ENCODE data around the gene PPP2R2C. TPM values are rescaled to one million over a fixed set of nuclear protein-coding genes. Genes with fewer than 3 reads are reported as not detected.

The PPP2R2C gene
- total and polyA plus RNA-seq, 2 donors (not counting 1 experiment from before 2014, with no cell fraction given): 0.10 to 0.17 TPM

DNA sequence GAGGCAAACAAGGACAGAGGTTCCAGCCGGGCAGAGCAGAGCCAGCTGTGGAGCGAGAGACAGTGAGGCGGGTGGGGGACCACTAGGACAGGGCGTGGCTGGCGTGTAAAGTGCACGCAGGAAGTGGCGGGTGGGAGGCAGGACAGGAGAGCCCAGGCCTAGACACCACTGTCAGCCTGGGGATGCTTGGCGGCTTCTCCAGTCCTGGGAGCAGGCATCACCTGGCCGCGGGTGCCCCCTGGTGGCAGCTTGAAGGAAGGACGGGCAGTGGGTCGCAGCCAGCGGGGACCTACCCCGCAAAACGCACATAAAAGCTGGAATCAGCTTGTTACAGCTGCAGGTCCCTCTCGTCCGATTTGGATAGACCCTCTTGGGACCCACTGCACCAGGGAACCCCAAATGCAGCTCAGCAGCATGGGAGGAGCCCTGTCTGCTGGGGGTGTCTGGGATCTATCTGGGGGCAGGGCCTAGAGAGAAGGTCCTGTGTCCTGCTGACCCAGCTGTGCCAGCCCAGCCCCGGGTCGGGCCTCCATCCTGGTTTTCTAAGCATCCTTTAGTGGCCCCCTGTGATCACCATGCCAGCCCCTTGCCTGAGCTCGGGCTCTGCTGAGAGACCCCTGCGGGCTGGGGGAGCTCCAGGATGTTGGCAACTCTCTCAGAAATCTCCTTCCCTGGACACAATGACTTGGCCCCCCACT lies 145.0 kb downstream of the PPP2R2C start:
- Histone ChIP-seq H3K9me3 (ENCODE audit: control insufficient read depth, insufficient read depth, low read depth, low read length) (no peaks in the 10 kb centered on the region), H3K4me1 (ENCODE audit: control insufficient read depth, extremely low read depth, insufficient read depth, low read length) (no peaks in the 10 kb centered on the region), H4K20me1 (ENCODE audit: control insufficient read depth, extremely low read depth, insufficient read depth, low read length) (no peaks in the 10 kb centered on the region), H3K9ac (ENCODE audit: insufficient read depth, low read length) (no peak overlapping the region), H3K27ac (ENCODE audit: insufficient read depth, low read length) (no peak overlapping the region), H3K36me3 (ENCODE audit: control insufficient read depth, insufficient read depth, low read length) (no peaks in the 10 kb centered on the region), H2AFZ (ENCODE audit: low read length) (no peak overlapping the region), H3K79me2 (ENCODE audit: control insufficient read depth, insufficient read depth, low read length) (no peaks in the 10 kb centered on the region), H3K27me3 (ENCODE audit: control insufficient read depth, insufficient read depth, low read length) (no peaks in the 10 kb centered on the region), H3K4me2 (ENCODE audit: extremely low read depth, insufficient read depth, low read length) (no peak overlapping the region), H3K4me3 (replicated peaks in 1 of 4; ENCODE audit: control extremely low read depth in 1 of 4, insufficient read depth in 1 of 4, low read depth in 3 of 4, low read length in 4 of 4) (no peak overlapping the region)
- no peak for TF ChIP-seq EZH2 (IDR thresholded peaks at IDR 0.05; ENCODE audit: low read length, missing control alignments)
- TF ChIP-seq, protein P1, sequence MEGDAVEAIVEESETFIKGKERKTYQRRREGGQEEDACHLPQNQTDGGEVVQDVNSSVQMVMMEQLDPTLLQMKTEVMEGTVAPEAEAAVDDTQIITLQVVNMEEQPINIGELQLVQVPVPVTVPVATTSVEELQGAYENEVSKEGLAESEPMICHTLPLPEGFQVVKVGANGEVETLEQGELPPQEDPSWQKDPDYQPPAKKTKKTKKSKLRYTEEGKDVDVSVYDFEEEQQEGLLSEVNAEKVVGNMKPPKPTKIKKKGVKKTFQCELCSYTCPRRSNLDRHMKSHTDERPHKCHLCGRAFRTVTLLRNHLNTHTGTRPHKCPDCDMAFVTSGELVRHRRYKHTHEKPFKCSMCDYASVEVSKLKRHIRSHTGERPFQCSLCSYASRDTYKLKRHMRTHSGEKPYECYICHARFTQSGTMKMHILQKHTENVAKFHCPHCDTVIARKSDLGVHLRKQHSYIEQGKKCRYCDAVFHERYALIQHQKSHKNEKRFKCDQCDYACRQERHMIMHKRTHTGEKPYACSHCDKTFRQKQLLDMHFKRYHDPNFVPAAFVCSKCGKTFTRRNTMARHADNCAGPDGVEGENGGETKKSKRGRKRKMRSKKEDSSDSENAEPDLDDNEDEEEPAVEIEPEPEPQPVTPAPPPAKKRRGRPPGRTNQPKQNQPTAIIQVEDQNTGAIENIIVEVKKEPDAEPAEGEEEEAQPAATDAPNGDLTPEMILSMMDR (conservative IDR thresholded peaks at IDR 0.05 in 1 of 2, IDR thresholded peaks at IDR 0.05 in 1 of 2; ENCODE audit: low read depth in 1 of 2, low read length in 2 of 2): peak; percentile 87 to 92
- peak; percentile 35 to 65 for DNase-seq (ENCODE audit: low read depth in 2 of 2)

DNA sequence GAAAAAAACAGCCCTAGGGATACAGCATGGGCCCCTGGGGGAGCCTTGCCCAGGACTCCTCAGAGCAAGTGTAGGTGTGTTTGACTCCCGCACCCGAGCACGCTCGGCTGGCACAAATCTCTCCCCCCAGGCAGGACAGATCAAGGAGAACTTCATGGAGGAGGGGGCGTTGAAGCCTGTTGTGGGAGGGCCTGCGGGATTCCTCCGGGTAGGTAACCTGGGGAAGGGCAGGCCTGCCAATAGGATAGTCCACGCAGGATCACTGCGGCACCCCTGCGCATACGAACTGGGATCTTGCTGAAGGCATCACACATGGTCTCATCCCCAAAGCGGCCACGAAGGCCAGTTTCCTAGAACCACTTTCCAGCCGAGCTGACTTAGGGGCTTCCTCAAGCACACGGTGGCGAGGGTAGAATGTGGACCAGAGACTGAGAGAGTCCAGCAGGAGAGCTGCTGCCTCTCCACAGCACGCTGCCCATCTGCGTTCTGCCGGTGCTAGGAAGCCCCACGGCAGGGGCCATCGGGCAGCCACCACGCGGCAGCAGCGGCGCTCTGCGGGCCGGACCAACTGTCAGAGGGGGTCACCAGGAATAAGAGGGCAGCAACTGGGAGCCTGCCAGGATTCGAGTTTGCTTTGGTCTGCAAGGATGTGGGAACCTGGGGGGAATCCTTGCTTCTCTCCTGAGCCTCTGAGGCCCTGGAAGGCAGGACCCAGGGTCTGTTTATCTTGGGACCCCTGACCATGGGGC lies 145.9 kb downstream of the PPP2R2C start:
- H2AFZ ChIP-seq (ENCODE audit: low read length): no peak overlapping the region
- H3K4me3 ChIP-seq (replicated peaks in 1 of 4; ENCODE audit: control extremely low read depth in 1 of 4, insufficient read depth in 1 of 4, low read depth in 3 of 4, low read length in 4 of 4): no peak overlapping the region
- H3K9ac ChIP-seq (ENCODE audit: insufficient read depth, low read length): no peak overlapping the region
- no peaks in the 10 kb centered on the region for H3K79me2 ChIP-seq (ENCODE audit: control insufficient read depth, insufficient read depth, low read length)
- no peak for DNase-seq (ENCODE audit: low read depth in 2 of 2)
- TF ChIP-seq, protein P1 (conservative IDR thresholded peaks at IDR 0.05 in 1 of 2, IDR thresholded peaks at IDR 0.05 in 1 of 2; ENCODE audit: low read depth in 1 of 2, low read length in 2 of 2): no peak
- no peak for TF ChIP-seq EZH2 (IDR thresholded peaks at IDR 0.05; ENCODE audit: low read length, missing control alignments)
- H3K27me3 ChIP-seq (ENCODE audit: control insufficient read depth, insufficient read depth, low read length): no peaks in the 10 kb centered on the region
- H3K4me2 ChIP-seq (ENCODE audit: extremely low read depth, insufficient read depth, low read length): no peak overlapping the region
- no peaks in the 10 kb centered on the region for H4K20me1 ChIP-seq (ENCODE audit: control insufficient read depth, extremely low read depth, insufficient read depth, low read length)
- H3K9me3 ChIP-seq (ENCODE audit: control insufficient read depth, insufficient read depth, low read depth, low read length): no peaks in the 10 kb centered on the region
- no peak overlapping the region for H3K27ac ChIP-seq (ENCODE audit: insufficient read depth, low read length)
- no peaks in the 10 kb centered on the region for H3K4me1 ChIP-seq (ENCODE audit: control insufficient read depth, extremely low read depth, insufficient read depth, low read length)
- no peaks in the 10 kb centered on the region for H3K36me3 ChIP-seq (ENCODE audit: control insufficient read depth, insufficient read depth, low read length)

DNA sequence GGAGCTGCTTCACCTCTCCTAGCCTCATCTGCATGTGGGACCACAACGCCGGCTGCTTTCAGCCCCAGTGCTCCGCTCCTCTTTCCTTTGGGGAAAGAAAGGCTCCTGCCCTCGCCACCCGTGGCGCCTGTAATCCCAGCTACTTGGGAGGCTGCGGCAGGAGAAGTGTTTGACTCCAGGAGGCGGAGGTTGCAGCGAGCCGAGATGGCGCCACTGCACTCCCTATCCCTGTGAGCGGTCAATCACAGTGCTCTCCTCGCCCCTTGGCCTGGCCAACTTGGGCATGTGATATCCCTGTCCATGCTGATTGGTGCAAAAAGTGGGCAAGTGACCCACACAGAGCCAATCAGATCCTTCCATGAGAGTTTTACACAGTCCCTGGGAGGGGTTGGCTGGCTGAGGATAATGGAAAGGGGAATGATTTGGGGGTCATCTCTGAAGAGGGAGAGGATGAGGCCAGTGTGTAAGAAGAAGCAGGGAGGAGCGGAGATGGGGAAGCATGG lies 146.6 kb downstream of the PPP2R2C start:
- Histone ChIP-seq H3K36me3 (ENCODE audit: control insufficient read depth, insufficient read depth, low read length) (no peaks in the 10 kb centered on the region), H3K27ac (ENCODE audit: insufficient read depth, low read length) (no peak overlapping the region), H4K20me1 (ENCODE audit: control insufficient read depth, extremely low read depth, insufficient read depth, low read length) (no peaks in the 10 kb centered on the region), H3K79me2 (ENCODE audit: control insufficient read depth, insufficient read depth, low read length) (no peaks in the 10 kb centered on the region), H3K9me3 (ENCODE audit: control insufficient read depth, insufficient read depth, low read depth, low read length) (no peaks in the 10 kb centered on the region), H3K4me3 (replicated peaks in 1 of 4; ENCODE audit: control extremely low read depth in 1 of 4, insufficient read depth in 1 of 4, low read depth in 3 of 4, low read length in 4 of 4) (no peak overlapping the region), H3K4me2 (ENCODE audit: extremely low read depth, insufficient read depth, low read length) (no peak overlapping the region), H3K9ac (ENCODE audit: insufficient read depth, low read length) (no peak overlapping the region), H3K27me3 (ENCODE audit: control insufficient read depth, insufficient read depth, low read length) (no peaks in the 10 kb centered on the region), H2AFZ (ENCODE audit: low read length) (no peak overlapping the region), H3K4me1 (ENCODE audit: control insufficient read depth, extremely low read depth, insufficient read depth, low read length) (no peaks in the 10 kb centered on the region)
- no peak for TF ChIP-seq EZH2 (IDR thresholded peaks at IDR 0.05; ENCODE audit: low read length, missing control alignments)
- TF ChIP-seq, protein P1 (conservative IDR thresholded peaks at IDR 0.05 in 1 of 2, IDR thresholded peaks at IDR 0.05 in 1 of 2; ENCODE audit: low read depth in 1 of 2, low read length in 2 of 2): no peak
- DNase-seq (ENCODE audit: low read depth in 2 of 2): no peak
